AG08396 (cell line): Measurements from ENCODE around the gene IGF2R.
"Not testable (repeated sequence)": the region's sequence is repeated elsewhere in the genome, so short reads cannot be mapped to it uniquely, and the experiment has no call there.

Experiments used
- DNase-seq: peaks from one replicate; pipeline ENCODE4 v3.0.0; 2012; ENCODE audit warnings: low spot score, mixed read lengths

Gene IGF2R

GRCh38 chr6:160124605-160125004 is 155.7 kb downstream of the IGF2R start:
- no peak for DNase-seq

GRCh38 chr6:160125105-160125504 is 156.2 kb downstream of the IGF2R start:
- not testable (repeated sequence) for DNase-seq

GRCh38 chr6:160127270-160128124 is 158.6 kb downstream of the IGF2R start:
- no peak for DNase-seq

- no peak for DNase-seq
Measured at GRCh38 chr6:160128125-160128683, 159.3 kb downstream of the IGF2R start.

- no peak for DNase-seq
Measured at GRCh38 chr6:160128879-160129516, 160.1 kb downstream of the IGF2R start.

- no peak for DNase-seq
Measured at GRCh38 chr6:160129881-160130615, 161.2 kb downstream of the IGF2R start.

GRCh38 chr6:160130729-160131484 is 162.0 kb downstream of the IGF2R start:
- no peak for DNase-seq

- DNase-seq: no peak
Measured at GRCh38 chr6:160131636-160132296, 162.9 kb downstream of the IGF2R start.

- DNase-seq: no peak
Measured at GRCh38 chr6:160132297-160132637, 163.4 kb downstream of the IGF2R start.

GRCh38 chr6:160132776-160133338 is 164.0 kb downstream of the IGF2R start:
- DNase-seq: peak; percentile 50

- DNase-seq: peak; percentile 1
Measured at GRCh38 chr6:160133441-160134336, 164.8 kb downstream of the IGF2R start.

- DNase-seq: not testable (repeated sequence)
Measured at GRCh38 chr6:160134337-160134751, 165.5 kb downstream of the IGF2R start.

- DNase-seq: no peak
Measured at GRCh38 chr6:160134779-160135547, 166.1 kb downstream of the IGF2R start.

- no peak for DNase-seq
Measured at GRCh38 chr6:160135907-160136655, 167.2 kb downstream of the IGF2R start.

GRCh38 chr6:160137130-160137988 is 168.5 kb downstream of the IGF2R start:
- DNase-seq: no peak

- DNase-seq: peak; percentile 67
Measured at GRCh38 chr6:160137989-160138835, 169.3 kb downstream of the IGF2R start.
